Measurements from ENCODE around the gene CDK17. TPM values are rescaled to one million over a fixed set of nuclear protein-coding genes. Genes with fewer than 3 reads are reported as not detected.

The CDK17 gene
- total RNA-seq, 2 donors from 2014 or later, result 30.7 to 97.6 TPM

GRCh38 chr12:96425321-96425720 lies 25.1 kb upstream of the CDK17 start:
- no peak for ATAC-seq (ENCODE audit: insufficient number of reproducible peaks, low FRiP score, low read depth)
- Histone ChIP-seq H3K4me1 (ENCODE audit: control insufficient read depth in 1 of 2, low read depth in 2 of 2) (no peaks in the 10 kb centered on the region), H3K36me3 (no peaks in the 10 kb centered on the region), H3K9me3 (no peaks in the 10 kb centered on the region), H3K27me3 (replicated peaks; ENCODE audit: insufficient read depth) (no peaks in the 10 kb centered on the region), H3K4me3 (no peak overlapping the region), H3K27ac (no peak overlapping the region)
- no peak for TF ChIP-seq CTCF (IDR thresholded peaks at IDR 0.05)
- DNase-seq (ENCODE audit: low spot score), result no peak

GRCh38 chr12:96424601-96425000 lies 24.4 kb upstream of the CDK17 start:
- Histone ChIP-seq H3K27me3 (replicated peaks; ENCODE audit: insufficient read depth) (no peaks in the 10 kb centered on the region), H3K27ac (no peak overlapping the region), H3K9me3 (no peaks in the 10 kb centered on the region), H3K4me3 (no peak overlapping the region), H3K36me3 (no peaks in the 10 kb centered on the region), H3K4me1 (ENCODE audit: control insufficient read depth in 1 of 2, low read depth in 2 of 2) (no peaks in the 10 kb centered on the region)
- no peak for TF ChIP-seq CTCF (IDR thresholded peaks at IDR 0.05)
- DNase-seq (ENCODE audit: low spot score), result no peak
- ATAC-seq (ENCODE audit: insufficient number of reproducible peaks, low FRiP score, low read depth), result no peak

- H3K4me3 ChIP-seq, result no peak overlapping the region
- no peaks in the 10 kb centered on the region for H3K27me3 ChIP-seq (replicated peaks; ENCODE audit: insufficient read depth)
- no peaks in the 10 kb centered on the region for H3K36me3 ChIP-seq
- no peak for TF ChIP-seq CTCF (IDR thresholded peaks at IDR 0.05)
- no peak overlapping the region for H3K27ac ChIP-seq
- no peaks in the 10 kb centered on the region for H3K4me1 ChIP-seq (ENCODE audit: control insufficient read depth in 1 of 2, low read depth in 2 of 2)
- ATAC-seq (ENCODE audit: insufficient number of reproducible peaks, low FRiP score, low read depth) (no peak), DNase-seq (ENCODE audit: low spot score) (no peak)
- H3K9me3 ChIP-seq, result no peaks in the 10 kb centered on the region
Observed at GRCh38 chr12:96422192-96422591, 22.0 kb upstream of the CDK17 start.

- no peak for DNase-seq (ENCODE audit: low spot score)
- no peak for TF ChIP-seq CTCF (IDR thresholded peaks at IDR 0.05)
- Histone ChIP-seq H3K4me3 (peak overlapping the region; percentile 10), H3K9me3 (no peaks in the 10 kb centered on the region), H3K4me1 (ENCODE audit: control insufficient read depth in 1 of 2, low read depth in 2 of 2) (no peaks in the 10 kb centered on the region), H3K27me3 (replicated peaks; ENCODE audit: insufficient read depth) (no peaks in the 10 kb centered on the region), H3K36me3 (no peaks in the 10 kb centered on the region), H3K27ac (no peak overlapping the region)
- no peak for ATAC-seq (ENCODE audit: insufficient number of reproducible peaks, low FRiP score, low read depth)
Observed at GRCh38 chr12:96421014-96421413, 20.8 kb upstream of the CDK17 start.

- DNase-seq (ENCODE audit: low spot score) (no peak), ATAC-seq (ENCODE audit: insufficient number of reproducible peaks, low FRiP score, low read depth) (no peak)
- Histone ChIP-seq H3K27ac (no peak overlapping the region), H3K27me3 (replicated peaks; ENCODE audit: insufficient read depth) (no peaks in the 10 kb centered on the region), H3K36me3 (no peaks in the 10 kb centered on the region), H3K9me3 (no peaks in the 10 kb centered on the region), H3K4me3 (no peak overlapping the region), H3K4me1 (ENCODE audit: control insufficient read depth in 1 of 2, low read depth in 2 of 2) (no peaks in the 10 kb centered on the region)
- TF ChIP-seq CTCF (IDR thresholded peaks at IDR 0.05), result no peak
Observed at GRCh38 chr12:96420277-96420835, 20.1 kb upstream of the CDK17 start.

Data from thoracic aorta (tissue), 2 donors.